Activated CD8-positive, alpha-beta T cell treated with anti-CD3 and anti-CD28 coated beads for 36 hours (primary cell): ENCODE measurements around the gene AUTS2. TPM values are rescaled to one million over a fixed set of nuclear protein-coding genes. Genes with fewer than 3 reads are reported as not detected.

Experiments
- ATAC-seq: fragments of 200-7000 bp; cut with Tn5 transposase; one replicate; pipeline ENCODE4 v1.10.0; 2021; ENCODE audit warnings: mild to moderate bottlenecking, moderate library complexity
- CTCF ChIA-PET: fragments of 350-600 bp; sonication (Branson Sonifier 250); formaldehyde crosslinking; loops from one replicate; lab custom pipeline; 2021; ENCODE audit warnings: antibody characterized with exemption; lab: Charles Lee
- POLR2A ChIA-PET: fragments of 350-600 bp; sonication (Branson Sonifier 250); formaldehyde crosslinking; loops from one replicate; lab custom pipeline; 2021; ENCODE audit warnings: antibody characterized with exemption; lab: Charles Lee
- DNase-seq: peaks from one replicate; pipeline ENCODE4 v3.0.0-alpha.2; 2020
- H3K27ac Mint-ChIP-seq: one replicate; pipeline ENCODE4 v1.8.0; 2021; ENCODE audit warnings: mild to moderate bottlenecking, mixed read lengths
- H3K27me3 Mint-ChIP-seq: one replicate; pipeline ENCODE4 v1.8.0; 2021; ENCODE audit warnings: mixed read lengths
- H3K36me3 Mint-ChIP-seq: one replicate; pipeline ENCODE4 v1.8.0; 2021; ENCODE audit warnings: low read depth, mixed read lengths
- H3K4me1 Mint-ChIP-seq: one replicate; pipeline ENCODE4 v1.8.0; 2021; ENCODE audit warnings: low read depth, mixed read lengths
- H3K4me3 Mint-ChIP-seq: one replicate; pipeline ENCODE4 v1.8.0; 2021; ENCODE audit warnings: mild to moderate bottlenecking, moderate library complexity, mixed read lengths
- H3K9me3 Mint-ChIP-seq: one replicate; pipeline ENCODE4 v1.8.0; 2021; ENCODE audit warnings: mixed read lengths
- intact Hi-C: fragments of 100-400 bp; cut with micrococcal nuclease; formaldehyde crosslinking; loops from one replicate; pipeline ENCODE4 v1.10.0; 2022
- total RNA-seq, 2 experiments: library from RNA; stranded (reverse); gene quantifications; one replicate each; pipeline ENCODE4 v1.2.3, GENCODE V29; 2021
- TF ChIP-seq, protein P1 (sequence below): fragments of 200-600 bp; IDR thresholded peaks from one replicate; pipeline ENCODE4 v1.8.0; 2022; ENCODE audit warnings: antibody characterized with exemption, mild to moderate bottlenecking

The AUTS2 gene
- total RNA-seq, 2 experiments from 2014 or later, result 3.1 to 3.3 TPM

DNA sequence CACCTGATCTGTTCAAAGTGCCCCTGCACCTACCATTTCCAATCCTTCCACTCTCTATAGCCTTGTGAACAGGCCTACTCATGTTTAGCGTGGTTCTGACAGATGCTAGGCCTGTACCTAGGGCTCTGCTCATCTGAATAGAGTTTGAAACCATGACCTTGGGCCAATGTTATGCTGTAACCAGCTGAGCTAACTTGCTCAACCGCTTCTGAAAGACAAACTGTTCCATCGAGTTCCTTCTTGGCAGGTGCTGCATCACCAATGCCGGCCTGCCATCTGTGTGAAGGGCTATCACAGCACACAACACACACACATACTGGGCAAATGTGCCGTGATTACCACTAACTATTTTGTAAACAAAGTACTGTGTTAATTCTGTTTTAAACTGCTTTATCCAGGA lies 1114.7 kb downstream of the AUTS2 start:
- CTCF ChIA-PET, result no interaction called here
- DNase-seq (no peak), ATAC-seq (no peak)
- Mint-ChIP-seq H3K9me3 (no peaks in the 10 kb centered on the region), H3K27me3 (no peaks in the 10 kb centered on the region), H3K4me1 (peaks cover 11% of the 10 kb centered on the region), H3K36me3 (no peaks in the 10 kb centered on the region), H3K4me3 (no peak overlapping the region), H3K27ac (no peak overlapping the region)
- TF ChIP-seq, protein P1, sequence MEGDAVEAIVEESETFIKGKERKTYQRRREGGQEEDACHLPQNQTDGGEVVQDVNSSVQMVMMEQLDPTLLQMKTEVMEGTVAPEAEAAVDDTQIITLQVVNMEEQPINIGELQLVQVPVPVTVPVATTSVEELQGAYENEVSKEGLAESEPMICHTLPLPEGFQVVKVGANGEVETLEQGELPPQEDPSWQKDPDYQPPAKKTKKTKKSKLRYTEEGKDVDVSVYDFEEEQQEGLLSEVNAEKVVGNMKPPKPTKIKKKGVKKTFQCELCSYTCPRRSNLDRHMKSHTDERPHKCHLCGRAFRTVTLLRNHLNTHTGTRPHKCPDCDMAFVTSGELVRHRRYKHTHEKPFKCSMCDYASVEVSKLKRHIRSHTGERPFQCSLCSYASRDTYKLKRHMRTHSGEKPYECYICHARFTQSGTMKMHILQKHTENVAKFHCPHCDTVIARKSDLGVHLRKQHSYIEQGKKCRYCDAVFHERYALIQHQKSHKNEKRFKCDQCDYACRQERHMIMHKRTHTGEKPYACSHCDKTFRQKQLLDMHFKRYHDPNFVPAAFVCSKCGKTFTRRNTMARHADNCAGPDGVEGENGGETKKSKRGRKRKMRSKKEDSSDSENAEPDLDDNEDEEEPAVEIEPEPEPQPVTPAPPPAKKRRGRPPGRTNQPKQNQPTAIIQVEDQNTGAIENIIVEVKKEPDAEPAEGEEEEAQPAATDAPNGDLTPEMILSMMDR, result no peak
- intact Hi-C loops, result no loop called here
- POLR2A ChIA-PET, result no interaction called here

DNA sequence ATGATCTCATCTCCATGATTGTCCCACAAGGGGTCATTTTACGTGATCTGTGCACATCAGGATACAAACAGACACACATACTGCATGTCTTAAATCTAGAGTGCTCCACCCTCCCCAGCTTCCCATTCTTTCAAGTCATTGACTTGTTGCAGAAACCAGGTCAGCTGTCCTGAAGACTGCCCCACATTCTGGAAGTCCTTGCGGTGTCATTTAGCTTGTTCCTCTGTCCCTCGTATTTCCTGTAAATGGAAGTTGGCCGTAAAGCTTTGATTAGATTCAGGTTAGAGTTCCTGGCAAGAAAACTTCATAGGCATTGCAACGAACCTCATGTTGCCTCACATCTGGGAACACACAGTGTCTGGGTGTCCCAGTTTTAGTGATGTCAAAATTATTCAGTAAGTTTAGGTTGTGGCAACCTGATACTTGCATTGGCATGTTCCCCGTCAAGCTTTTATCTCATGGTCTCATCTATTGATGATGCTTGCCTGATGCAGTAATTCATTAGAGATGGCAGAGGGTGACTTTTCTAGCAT lies 1116.3 kb downstream of the AUTS2 start:
- no peak for DNase-seq
- Mint-ChIP-seq H3K27me3 (no peaks in the 10 kb centered on the region), H3K4me3 (no peak overlapping the region), H3K27ac (no peak overlapping the region), H3K4me1 (peaks cover 14% of the 10 kb centered on the region), H3K36me3 (no peaks in the 10 kb centered on the region), H3K9me3 (no peaks in the 10 kb centered on the region)
- CTCF ChIA-PET, result interaction anchor here (0.9 to 2.1 kb wide), 2 partner anchors 16 to 1022 kb away, joined by 3 to 9 read pairs; no protein-coding TSS in a partner anchor
- ATAC-seq, result no peak
- intact Hi-C loops, result no loop called here
- POLR2A ChIA-PET, result no interaction called here
- TF ChIP-seq, protein P1, result no peak

DNA sequence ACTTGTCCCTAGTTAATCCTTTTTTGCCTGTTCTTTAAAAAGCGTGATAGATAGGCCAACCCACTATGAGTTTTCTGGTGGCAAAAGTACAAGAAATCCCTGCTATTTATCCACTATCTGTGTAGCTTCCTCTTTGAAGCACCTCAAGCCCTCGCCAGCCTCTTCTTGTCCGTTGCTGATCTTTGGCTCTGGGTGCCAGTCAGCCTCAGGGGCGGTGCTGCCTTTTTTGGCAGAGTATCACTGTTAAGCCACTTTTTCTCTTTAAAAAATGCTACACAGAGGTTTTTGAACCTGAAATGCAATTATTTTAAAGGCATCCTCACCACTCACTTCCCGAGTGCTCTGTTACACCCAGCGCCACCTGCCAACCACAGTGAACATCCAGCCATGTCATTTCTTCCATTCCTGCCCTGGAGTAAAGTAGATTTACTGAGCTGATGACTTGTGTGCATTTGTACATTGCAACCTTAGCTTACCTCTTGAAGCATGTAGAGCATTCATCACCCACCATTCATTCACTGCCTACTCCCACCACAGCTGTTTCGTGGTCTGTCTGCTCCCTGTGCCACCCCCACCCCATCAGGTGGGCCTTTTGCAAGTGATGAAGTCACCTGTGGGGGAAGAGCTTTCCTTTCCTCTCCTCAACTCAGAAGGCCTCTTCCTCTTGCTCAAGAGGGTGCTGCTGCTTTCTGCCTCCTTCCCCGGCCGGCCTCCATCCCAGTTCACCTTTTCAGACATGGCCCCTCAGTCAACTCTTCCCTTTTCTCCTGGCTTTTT lies 1119.5 kb downstream of the AUTS2 start:
- Mint-ChIP-seq H3K9me3 (no peaks in the 10 kb centered on the region), H3K4me3 (no peak overlapping the region), H3K27me3 (no peaks in the 10 kb centered on the region), H3K27ac (peak overlapping the region; percentile 17), H3K4me1 (peaks cover 11% of the 10 kb centered on the region), H3K36me3 (no peaks in the 10 kb centered on the region)
- TF ChIP-seq, protein P1, result no peak
- ChIA-PET CTCF (interaction anchor here (1.2 kb wide), 1 partner anchor 19 kb away, joined by 5 read pairs; no protein-coding TSS in a partner anchor), POLR2A (no interaction called here)
- ATAC-seq (peak; percentile 20), DNase-seq (no peak)
- intact Hi-C loops, result no loop called here

DNA sequence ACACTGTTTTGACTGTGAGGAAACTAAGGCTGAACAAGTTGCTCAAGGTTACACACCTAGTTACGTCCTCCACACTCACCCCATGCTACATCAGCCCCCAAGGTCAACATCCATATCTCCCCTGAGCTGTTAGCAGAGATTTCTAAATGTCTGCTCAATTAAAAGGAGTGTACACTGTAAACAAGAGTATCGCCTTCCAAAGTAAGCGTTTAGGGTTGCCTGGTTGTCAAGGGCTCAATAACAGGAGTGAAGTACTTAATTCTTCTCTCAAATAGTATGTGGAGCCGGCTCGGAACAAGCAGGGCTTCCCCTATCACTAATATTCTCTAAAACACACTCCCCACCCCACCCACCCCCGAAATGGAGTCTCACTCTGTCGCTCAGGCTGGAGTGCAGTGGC lies 1120.8 kb downstream of the AUTS2 start:
- no peak overlapping the region for H3K27ac Mint-ChIP-seq

More for the DNA sequence above, 1120.8 kb downstream of the AUTS2 start:
- TF ChIP-seq, protein P1, result no peak
- H3K4me3 Mint-ChIP-seq, result no peak overlapping the region
- DNase-seq, result no peak
- ChIA-PET POLR2A (no interaction called here), CTCF (interaction anchor here (1.9 kb wide), 1 partner anchor 8 kb away, joined by 6 read pairs; no protein-coding TSS in a partner anchor)
- no peaks in the 10 kb centered on the region for H3K27me3 Mint-ChIP-seq
- H3K9me3 Mint-ChIP-seq, result no peaks in the 10 kb centered on the region
- intact Hi-C loops, result no loop called here
- H3K36me3 Mint-ChIP-seq, result no peaks in the 10 kb centered on the region
- peaks cover 11% of the 10 kb centered on the region for H3K4me1 Mint-ChIP-seq
- ATAC-seq, result no peak
